GM15510 (cell line): ENCODE data around the gene TOP1.

Experiments
- POLR2A ChIP-seq: IDR thresholded peaks from 3 replicates; pipeline ENCODE4 v1.6.1; 2011; ENCODE audit warnings: borderline replicate concordance; ENCODE audit not compliant: insufficient read length; ENCODE audit errors: extremely low read depth

TOP1 gene

DNA sequence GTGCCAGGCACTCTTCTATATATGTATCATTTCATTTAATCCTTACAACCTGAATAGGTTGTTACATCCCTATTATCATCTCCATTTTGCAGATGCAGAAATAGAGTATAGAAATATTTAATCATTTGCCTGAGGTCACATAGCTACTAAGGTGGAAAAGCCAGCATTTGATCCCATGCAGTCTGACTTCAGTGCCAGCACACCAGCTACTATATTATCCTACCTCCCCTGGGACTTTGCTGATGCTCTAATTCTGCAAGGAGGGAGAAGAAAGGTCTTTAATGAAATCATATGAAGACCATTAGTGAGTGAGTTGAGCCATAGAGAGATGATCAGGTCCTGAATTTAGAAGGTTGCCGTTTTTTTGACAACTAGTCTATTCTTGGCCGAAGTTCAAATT lies 53.7 kb downstream of the TOP1 start:
- TF ChIP-seq POLR2A: no peak

GRCh38 chr20:41085606-41086005 lies 57.0 kb downstream of the TOP1 start:
- no peak for TF ChIP-seq POLR2A

DNA sequence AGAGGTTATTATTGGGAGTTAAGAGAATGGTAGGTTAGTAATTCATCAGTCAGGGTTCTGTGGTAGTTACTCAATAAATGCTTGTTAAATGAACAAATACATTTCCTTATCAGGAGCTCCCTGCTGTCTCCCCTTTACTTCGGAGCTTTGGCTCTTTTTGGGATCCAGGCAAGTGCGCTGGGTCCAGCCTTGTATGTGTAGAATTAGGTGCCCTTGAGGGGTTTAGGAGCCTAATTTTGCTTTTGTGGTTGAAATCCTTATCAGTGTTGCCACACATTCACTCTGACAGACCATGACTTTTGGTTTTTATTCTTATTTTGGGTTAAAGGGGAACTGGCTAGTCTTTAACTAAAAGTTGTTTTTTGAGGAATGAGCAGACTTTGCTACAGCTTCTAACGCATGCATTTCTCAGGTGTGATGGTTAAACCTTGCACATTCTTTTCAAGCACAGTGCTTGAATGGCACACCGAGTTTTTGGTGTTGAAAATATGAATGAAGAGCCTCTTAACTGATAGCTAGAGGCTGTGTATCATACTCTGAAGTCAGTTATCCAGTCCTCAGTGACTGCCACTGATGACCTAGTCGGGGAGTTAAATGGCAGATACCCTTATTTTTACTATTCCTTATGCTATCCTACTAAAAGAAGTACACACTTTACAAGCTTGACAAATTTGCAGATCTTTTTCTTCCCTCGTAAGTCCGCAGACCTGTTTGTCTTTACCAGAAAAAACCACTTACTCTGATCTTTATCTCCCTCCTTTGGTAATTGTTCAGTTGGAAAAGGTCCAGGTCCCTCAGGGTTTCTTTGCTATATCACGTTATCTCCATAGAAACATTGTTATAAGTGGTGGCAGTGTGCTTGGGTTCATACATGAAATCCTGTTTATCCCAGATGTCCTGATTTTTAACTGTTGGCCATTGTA lies 58.0 kb downstream of the TOP1 start:
- no peak for TF ChIP-seq POLR2A

GRCh38 chr20:41087325-41087685 lies 58.7 kb downstream of the TOP1 start:
- TF ChIP-seq POLR2A: no peak

DNA sequence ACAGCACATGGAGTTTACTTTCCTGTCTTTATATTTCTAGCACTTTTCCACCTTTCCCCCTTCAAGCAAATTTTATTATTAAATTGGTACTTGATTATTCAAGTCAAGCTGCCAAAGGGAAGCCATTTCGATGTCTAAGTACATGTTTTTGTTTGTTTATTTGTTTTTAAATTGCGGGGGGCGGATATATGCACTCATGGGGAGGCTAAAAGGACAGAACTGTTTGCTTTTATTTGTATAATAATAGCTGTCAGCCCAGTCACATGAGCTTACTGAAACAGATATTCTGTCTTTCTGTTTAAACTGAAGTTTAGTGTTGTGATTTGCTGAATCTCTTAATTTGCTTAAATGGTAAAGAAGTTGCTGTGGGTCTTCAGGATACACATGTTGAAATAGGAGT lies 59.2 kb downstream of the TOP1 start:
- no peak for TF ChIP-seq POLR2A

DNA sequence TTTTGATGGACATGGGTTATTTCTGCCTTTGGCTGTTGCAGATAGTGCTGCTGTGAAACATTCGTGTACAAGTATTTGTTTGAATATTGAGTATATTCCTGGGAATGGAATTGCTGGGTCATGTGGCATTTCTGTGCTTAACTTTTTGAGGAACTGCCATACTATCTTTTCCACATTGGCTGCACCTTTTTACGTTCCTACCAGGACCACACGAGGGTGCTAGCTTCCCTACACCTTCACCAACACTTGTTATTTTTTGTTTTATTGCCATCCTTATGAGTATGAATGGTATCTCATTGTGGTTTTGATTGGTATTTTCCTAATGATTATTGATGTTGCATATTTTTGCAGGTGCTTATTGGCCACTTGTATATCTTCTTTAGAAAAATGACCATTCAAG lies 60.9 kb downstream of the TOP1 start:
- no peak for TF ChIP-seq POLR2A

DNA sequence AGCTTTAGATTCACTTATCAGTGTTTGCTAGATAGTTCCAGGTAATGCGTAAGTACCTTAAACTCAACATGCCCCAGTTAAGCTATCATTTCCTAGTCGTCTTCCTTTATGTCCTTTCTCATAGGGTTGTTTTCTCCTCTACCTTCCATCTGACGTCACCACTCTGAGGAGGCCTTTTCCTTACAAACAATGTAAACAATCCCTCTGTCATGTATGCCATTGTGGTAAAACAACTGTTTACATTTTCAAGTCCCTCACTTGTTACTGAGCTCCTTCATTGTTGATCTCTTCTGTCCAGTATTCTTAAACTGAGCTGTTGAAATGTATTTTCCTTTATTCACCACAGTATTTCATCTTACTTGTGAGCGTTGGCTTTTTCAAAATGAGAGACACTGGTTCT lies 63.3 kb downstream of the TOP1 start:
- no peak for TF ChIP-seq POLR2A

DNA sequence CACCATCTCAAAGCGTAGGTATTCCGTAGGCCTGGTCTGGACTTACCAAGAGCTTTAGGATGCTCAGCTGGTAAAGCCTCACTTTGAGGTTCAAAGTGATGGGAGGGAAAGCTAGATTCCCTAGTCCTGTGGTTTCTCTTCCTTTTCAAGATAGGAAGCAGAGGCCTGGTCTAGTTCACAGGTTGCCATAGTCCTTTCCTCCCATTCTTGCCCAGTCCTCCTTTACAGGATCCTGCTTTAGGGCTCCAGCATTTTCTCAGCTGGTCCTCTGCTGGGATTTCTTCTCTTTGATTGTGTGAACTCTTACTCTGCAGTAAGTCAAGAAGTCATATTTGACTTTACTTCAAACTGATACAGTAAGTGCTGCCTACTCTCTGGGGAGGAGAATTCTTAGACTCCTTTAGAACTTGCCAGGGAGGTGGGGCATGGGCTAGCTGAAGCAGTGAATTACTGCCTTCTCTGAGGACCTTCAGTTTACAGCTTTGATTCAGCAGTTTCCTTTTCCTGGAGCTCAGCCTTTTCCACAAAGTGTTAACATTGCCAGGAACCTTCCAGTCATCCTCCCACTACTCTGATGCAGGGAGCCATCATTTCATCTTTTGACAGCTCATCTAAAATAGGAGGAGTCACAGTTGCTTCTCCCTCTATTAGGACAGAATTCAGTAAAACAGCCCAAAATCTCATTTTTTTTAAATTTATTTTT lies 65.9 kb downstream of the TOP1 start:
- no peak for TF ChIP-seq POLR2A

- TF ChIP-seq POLR2A: no peak
Observed at GRCh38 chr20:41095110-41095969, 66.7 kb downstream of the TOP1 start.

DNA sequence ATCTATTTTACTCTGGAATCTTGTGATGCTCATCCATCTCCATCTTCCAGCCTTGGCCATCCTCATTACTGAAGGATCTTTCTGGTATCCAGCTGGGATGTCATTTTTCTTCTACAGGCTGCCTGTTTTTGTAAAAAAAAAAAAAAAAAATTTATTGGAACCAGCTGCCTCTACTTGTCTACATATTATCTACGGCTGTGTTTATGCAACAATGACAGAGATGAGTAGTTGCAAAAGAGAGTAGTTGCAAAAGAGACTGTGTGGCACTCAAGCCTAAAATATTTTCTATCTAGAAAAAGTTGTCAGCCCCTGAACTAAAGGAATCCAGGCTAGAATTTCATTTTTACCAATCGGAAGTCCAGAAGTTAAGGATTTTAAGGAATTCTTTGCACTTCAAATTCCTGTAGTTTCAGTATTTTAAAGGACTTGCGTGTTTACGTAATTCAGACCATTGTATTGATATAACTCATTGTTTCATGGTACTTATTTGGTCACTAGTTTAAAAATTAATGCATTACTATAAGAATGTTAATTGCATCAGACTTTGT lies 70.2 kb downstream of the TOP1 start:
- no peak for TF ChIP-seq POLR2A

- no peak for TF ChIP-seq POLR2A
Observed at GRCh38 chr20:41100001-41100480, 71.4 kb downstream of the TOP1 start.

GRCh38 chr20:41101660-41102059 lies 73.0 kb downstream of the TOP1 start:
- TF ChIP-seq POLR2A: no peak

DNA sequence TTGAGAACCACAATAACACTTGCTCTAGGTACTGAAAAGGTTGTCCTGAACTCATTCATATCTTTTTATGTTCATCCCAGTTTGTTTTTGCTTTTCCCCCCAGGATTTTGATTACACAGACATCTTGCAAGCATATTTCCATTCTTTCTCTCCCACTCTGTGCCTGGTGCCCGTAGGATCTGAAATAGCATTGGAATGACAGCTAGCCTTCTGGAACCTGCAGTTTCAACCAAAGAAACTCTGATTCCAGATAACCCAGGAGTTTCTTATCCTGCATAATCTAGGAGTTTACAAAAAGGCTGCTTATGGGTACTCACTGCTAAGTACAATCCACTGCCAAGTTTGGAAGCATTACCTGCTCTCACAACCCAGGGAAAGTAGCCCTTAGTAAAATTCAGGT lies 79.9 kb downstream of the TOP1 start:
- TF ChIP-seq POLR2A: no peak

DNA sequence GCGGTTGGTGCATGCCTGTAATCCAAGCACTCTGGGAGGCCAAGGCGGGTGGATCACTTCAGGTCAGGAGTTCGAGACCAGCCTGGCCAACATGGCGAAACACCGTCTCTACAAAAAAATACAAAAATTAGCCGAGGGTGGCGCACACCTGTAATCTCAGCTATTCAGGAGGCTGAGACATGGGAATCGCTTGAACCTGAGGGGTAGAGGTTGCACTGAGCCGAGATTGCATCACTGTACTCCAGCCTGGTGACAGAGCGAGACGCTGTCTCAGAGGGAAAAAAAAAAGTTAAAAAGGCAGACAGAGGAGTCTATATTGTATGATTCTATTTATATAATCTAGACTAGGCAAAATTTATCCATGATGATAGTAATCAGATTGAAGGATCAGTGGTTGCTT lies 81.4 kb downstream of the TOP1 start:
- no peak for TF ChIP-seq POLR2A
